CD1c-positive myeloid dendritic cell (primary cell): ENCODE measurements around the gene CBX4.

Source experiments
- DNase-seq: peaks from one replicate; pipeline ENCODE4 v3.0.0-alpha.2; 2016; ENCODE audit errors: extremely low spot score

Gene CBX4

DNA sequence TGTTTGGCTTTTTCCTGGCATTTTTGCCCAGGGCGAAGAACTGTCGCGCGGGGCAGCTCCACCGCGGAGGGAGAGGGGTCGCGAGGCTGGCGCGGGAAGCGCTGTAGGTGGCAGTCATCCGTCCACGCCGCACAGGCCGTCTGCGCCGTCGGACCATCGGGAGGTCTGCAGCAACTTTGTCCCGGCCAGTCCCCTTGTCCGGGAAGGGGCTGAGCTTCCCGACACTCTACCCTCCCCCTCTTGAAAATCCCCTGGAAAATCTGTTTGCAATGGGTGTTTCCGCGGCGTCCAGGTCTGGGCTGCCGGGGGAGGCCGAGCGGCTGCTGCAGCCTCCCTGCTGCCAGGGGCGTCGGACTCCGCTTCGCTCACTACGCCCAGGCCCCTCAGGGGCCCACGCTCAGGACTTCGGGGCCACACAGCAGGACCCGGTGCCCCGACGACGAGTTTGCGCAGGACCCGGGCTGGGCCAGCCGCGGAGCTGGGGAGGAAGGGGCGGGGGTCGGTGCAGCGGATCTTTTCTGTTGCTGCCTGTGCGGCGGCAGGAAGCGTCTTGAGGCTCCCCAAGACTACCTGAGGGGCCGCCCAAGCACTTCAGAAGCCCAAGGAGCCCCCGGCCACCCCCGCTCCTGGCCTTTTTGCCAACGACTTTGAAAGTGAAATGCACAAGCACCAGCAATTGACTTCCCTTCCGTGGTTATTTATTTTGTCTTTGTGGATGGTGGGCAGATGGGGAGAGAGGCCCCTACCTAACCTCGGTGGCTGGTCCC, 2.3 kb upstream of the CBX4 start:
- DNase-seq: no peak

DNA sequence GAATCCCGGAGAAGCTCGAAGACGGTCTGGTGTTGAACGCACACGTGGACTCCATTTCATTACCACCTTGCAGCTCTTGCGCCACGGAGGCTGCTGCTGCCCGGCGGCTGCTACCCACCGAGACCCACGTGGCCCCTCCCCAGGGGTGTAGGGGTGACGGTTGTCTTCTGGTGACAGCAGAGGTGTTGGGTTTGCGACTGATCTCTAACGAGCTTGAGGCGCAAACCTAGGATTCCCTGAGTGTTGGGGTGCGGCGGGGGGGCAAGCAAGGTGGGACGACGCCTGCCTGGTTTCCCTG, 1.7 kb upstream of the CBX4 start:
- DNase-seq: no peak

DNA sequence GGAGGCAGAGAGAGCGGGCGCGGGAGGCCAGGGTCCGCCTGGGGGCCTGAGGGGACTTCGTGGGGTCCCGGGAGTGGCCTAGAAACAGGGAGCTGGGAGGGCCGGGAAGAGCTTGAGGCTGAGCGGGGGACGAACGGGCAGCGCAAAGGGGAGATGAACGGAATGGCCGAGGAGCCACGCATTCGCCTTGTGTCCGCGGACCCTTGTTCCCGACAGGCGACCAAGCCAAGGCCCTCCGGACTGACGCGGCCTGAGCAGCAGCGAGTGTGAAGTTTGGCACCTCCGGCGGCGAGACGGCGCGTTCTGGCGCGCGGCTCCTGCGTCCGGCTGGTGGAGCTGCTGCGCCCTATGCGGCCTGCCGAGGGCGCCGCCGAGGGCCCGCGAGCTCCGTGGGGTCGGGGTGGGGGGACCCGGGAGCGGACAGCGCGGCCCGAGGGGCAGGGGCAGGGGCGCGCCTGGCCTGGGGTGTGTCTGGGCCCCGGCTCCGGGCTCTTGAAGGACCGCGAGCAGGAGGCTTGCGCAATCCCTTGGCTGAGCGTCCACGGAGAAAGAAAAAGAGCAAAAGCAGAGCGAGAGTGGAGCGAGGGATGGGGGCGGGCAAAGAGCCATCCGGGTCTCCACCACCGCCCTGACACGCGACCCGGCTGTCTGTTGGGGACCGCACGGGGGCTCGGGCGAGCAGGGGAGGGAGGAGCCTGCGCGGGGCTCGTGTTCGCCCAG, 1.2 kb upstream of the CBX4 start:
- DNase-seq: peak; percentile 52

DNA sequence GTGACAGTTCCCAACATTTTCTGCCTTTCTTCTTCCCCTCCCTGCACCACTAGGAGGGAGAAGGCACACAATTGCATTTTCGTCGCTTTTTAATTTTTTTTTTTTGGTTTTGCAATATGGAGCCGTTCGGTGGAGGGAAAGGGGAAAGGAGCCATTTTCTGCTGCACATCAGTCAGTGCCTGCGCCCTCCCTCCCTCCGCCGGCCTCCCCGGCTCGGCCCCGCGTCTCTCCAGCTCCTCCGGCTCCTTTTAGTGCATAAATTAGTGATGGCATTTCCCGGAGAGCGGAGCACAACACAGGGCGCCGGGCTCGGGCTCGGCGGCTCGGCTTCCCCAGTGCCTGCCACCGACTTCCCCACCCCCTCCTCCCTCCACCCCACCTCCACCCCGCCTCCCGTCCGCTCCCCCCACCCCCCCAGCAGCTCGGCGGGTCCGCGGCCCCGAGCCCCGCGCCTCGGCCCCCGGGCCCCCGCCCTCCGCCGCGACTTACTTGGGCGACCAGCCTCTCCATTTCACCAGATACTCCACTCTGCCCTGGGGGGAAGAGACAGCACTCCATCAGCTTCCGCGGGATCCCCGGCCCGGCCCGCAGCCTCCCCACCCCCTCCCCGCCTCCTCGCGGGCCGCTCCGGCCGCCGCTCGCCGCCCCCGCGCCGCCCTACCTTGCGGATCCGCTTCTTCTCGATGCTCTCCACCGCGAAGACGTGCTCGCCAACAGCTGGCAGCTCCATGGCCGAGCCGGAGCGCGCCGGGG, 542 bp downstream of the CBX4 start:
- peak; percentile 65 for DNase-seq

DNA sequence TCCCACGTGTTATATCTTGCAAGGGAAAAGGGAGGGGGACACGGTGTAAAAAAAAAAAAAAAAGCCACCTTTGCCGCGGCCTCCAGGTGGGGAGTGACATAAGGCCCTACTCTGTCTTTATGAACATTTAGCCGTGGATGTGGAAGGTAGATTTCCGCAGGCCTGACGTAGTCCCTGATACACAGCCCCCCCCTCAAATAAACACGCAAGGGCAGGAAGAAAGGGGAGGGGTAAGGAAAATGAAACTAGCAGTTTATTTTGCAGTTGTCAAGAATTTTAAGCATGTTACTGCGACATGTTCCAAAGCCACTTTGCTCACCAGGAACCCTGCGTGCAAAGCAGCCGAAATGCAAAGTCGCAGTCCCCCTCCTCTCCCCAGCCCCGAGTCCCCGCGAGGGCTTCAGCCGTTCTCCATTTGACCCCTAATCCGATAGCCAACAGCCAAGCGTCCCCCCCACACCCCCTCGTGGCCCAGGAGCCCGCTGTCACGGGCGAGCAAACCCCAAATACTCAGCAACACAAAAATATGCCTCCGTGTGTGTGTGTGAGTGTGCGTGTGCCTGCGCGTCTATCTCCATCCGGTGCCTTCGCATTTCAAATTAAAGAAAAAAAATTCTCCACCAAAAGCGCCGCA, 1.2 kb downstream of the CBX4 start:
- DNase-seq: no peak

DNA sequence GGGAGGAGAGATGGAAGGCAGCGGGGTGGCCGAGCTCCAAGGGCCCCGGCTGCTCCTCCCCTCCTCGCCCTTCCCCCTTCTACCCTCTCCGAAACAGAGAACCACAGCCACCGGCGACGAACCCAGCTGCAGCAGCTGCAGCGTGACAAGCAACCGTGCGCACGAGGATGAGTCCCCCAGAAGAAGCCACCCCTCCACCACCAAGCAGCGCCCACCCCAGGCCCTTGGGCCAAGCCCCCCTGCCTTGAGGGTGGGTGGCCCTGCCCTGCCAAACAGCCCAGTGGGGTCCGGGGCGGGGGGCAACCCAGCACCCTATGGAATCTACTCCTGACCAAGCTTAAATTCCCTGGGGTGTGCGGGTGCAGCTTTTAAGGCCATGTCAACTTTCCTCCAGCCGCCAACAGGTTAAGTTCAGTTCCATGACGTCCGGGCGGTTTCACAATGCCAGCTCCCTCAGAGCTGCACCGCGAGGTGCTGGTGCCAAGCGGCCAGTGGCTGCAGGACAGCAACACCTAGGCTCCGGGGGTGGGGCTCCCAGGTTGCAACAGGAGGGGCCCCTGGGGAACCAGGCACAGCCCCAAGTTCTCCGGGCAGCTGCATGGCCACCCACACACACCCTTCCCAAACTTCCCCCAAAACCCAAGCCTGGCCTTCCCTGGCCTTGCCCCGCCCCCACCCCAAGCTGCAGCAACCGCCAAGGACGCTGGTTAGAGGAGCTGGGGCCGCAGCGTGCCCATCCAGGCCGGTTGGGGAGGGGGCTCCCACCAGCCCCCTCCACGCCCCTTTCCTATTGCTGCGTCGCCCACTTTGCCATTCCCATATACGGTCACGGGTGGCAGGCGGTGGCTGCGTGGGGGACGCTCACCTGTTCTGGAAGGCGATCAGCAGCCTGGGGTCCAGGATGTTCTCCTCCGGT, 2.0 kb downstream of the CBX4 start:
- peak; percentile 68 for DNase-seq

DNA sequence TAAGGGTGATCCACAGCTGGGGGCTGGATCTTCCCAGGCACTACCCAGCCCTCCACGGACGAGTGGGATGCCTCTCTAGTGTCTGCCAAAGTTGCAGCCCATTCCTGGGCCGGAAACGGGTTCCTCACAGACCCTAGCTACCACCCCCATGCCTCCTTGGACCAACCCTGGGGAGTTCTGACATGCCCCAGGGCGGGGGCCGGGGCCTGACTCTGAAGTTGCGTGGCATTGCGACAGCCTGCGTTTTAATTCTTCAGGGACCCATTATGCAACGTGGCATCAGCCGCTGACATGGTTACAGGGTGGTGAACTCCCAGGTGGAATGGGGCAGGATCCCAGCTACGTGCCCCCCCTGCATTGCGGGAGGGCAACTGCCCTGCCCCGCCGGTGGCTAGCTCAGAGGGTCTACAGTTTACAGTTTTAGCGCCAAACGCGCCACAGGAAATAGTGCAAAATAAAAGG, 2.7 kb downstream of the CBX4 start:
- DNase-seq: peak; percentile 49

DNA sequence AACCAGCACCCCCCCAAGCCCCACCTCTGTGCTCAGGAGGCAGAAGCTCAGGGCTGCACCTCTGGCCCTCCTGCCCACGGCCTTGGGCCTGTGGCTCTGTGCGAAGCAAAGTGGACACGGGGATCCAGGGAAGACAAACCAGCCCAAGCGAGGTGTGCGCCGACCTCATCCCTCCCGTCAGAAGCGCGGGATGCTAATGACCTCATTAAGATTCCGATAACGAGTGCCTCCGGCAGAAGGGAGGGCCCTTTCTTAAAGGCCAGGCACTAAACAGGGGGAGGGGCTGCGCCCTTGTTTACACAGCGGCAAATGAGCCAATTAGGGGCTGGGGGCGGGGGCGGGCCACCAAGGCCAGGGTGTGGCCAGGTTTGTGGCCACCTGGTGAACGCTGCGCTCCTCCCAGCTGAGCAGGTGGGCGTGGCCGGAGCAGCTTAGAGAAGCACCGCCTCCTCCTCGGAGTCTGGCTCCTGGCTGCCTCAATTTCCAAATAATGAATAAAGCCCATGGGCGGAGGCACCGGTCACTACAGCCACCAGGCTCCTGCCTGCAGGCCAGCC, 3.2 kb downstream of the CBX4 start:
- DNase-seq: no peak

DNA sequence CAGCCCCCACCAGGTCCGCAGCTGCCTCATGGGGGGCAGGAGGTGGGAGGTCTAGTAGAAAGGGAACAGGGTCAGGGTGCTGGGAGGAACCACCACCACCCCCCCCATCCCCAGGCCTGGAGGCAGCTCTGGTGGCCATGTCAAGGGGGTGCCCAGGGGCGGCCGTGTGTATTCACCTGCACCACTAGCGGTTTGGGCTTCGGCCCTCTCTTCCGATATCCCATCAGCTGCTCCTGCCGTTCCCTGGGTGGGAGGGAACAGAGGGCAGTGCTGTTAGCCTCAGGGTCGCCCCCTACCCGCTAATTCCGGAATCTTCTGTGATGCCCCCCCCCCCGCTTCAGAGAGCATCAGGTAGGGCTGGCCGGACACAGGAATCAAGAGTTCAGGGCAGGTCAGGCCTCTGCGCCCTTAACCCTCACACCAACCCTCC, 3.8 kb downstream of the CBX4 start:
- DNase-seq: no peak

DNA sequence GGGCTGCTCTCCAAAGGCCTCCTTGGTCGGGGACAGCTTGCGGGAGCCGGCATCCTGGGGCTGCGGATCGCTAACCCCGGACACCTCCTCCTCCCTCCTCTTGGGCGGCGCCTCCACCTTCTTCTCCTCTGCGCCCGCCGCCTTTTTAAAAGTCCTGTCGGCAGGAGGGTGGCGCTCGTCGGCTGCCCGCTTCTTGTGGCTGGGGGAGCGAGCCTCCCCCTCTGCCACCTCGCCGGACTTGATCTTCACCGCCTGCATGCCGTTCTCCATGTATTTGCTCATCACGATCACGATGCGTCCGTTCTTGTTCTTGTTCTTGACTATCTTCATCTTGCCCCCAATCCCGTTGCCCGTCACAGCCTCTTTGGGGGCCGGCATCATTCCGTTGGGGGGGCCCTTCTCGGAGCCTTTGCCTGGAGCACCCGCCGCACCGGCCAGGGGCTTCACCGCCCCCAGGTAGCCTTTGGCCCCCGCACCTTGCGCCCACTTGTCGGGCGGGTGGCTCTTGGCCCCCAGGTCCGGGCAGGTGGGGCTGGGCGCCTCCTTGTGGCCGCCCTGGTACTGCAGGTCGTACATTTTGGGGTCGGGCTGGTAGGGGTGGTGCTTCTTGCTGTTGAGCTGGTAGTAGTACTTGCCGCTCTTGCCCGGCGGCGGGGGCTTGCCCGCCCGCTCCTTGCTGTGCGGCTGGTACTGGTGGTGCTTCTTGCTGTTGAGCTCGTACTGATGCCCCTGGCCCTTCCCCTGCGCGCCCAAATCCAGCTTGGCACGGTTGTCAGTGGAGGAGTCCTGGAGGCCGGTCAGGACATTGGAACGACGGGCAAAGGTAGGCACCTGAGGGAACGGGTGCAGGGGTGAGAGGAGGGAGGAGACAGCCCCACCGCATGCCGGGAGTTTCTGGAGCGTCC, 4.4 kb downstream of the CBX4 start:
- DNase-seq: no peak

DNA sequence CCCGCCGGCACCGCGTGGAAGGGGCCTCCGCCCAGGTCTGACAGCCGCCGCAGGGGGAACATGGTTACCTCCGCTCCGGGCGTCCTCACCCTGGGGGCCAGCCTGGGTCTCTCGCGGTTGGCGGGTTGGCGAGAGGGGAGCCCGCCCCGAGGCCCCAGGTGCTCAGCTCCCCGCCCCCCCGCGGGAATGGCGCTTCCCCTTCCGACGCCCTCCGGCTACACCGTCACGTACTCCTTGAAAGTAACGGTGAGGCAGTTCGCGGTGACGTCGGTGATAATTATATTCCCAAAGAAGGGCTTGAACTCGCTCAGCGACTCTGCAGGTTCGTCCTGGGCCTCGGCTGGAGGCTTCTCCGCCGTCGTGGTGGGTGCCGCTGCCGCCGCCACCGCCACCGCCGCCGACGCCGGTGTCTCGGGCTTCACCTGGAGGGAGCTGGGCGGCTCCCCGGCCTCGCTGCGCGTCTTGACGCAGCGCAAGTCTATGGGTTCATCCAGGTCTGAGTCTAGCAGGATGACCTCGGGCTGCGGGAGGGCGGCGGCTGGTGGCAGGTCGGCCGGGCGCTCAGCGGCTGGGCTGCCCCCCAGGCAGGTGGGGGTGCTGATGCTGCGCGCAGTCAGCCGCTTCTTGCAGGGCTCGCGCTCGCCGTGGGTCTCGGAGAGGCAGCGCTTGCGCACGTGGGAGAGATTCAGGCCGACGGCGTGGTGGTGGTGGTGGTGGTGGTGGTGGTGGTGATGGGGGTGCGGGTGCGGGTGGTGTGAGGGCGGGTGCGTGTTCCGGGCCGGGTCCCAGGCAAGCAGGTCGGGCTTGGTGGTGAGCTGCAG, 5.3 kb downstream of the CBX4 start:
- no peak for DNase-seq

DNA sequence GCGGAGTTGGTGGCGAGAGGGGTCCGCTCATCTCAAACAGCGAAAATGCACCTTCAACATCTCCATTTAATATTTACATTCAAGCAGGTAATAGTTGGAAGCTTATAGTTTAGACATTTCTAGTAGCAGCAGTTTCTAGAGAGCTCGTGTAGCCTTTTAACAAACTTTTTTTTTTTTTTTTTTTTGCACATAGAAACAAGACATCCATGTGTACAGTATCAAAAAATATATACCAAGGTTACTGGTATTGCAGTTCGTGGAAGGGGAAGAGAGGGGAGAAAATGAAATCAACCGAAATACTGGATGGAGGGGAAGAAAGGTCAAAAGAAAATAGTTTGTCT, 6.2 kb downstream of the CBX4 start:
- DNase-seq: no peak

DNA sequence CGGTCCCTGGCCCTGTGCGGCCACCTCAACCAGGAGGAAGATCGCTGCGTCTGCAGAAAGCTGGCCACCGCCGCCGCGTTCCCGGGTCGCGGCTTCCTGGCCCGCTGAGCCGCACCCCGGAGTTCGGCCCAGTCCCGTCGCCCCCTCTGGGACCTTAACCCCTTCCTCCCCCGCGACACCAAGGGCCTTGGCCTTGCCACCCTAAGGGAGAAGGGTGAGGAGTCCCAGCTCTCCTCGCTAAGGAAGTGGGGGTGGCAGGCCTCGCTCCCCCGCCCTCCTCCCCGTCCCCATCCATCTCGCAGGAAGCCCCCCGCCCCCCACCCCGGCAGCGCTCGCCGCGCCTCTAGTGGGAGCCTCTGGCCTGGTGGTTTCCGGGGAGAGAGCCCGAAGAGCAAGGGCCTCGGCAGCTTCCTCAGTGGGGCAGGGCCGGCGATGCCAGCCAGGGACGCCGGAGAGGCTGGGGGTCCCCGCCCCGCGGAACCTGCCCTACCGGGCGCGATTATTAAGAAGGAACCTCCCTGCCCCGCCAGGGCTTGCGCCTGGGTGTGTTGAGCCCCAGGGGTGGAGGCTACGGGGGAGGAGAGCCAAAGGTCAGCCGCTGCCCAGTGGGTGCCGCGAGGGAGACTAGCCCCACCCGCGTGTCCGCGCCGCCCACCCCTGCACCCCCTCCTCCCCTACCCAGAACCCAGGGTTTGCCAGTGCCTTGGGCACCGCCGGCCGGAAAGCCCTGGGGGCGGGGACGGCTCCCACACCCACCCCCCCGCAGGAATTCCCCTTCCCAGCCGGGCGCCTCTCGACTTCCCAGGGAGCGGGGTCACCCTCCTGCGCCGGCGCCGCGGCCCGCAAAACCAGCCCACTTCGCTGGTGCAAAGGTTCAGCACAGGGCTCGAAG, 6.8 kb downstream of the CBX4 start:
- peak; percentile 41 for DNase-seq

DNA sequence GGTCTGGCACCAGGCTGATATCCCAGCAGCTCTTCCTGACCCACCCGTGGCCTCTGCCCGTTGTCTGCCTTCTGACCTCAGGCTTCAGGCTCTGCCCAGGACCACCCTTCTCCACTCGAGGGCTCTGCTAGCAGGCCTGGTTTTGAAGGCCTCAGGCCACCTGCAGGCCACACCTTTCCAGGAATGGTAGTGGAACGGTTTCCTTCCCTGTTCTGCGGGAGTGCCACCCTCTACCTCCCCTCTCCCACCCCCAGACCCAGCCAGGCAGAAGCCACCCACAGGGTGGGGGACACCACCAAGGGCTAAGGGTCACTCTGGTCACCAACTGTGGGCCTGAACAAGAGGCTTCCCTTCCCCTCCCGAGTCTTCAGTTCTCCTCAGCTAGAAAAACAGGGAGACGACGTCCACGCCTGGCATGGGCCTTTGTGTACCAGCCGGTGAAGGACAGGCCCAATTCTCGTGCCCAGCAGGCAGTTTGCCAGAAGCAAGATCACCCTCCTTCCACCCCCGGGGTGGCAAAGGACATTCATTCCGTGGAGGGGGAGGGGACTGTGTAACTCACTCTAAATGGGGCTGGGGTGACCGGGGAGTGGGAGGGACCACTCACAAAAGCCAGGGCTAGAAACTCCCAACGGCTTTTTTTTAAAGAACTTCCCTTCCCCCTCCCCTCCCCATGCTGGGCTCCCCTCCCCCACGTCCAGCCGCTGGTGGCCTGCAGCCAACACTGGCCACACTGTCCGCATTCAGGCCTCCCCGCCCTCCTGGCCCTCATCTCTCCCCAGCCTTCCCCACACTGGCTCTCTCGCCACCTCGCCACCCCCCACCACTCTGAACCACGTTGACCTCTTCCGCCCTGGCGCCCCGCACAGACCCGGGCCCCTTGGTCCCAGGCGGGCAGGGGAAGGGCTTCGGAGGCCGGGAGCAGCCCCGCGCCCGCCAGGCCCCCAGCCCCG, 7.7 kb downstream of the CBX4 start:
- no peak for DNase-seq

DNA sequence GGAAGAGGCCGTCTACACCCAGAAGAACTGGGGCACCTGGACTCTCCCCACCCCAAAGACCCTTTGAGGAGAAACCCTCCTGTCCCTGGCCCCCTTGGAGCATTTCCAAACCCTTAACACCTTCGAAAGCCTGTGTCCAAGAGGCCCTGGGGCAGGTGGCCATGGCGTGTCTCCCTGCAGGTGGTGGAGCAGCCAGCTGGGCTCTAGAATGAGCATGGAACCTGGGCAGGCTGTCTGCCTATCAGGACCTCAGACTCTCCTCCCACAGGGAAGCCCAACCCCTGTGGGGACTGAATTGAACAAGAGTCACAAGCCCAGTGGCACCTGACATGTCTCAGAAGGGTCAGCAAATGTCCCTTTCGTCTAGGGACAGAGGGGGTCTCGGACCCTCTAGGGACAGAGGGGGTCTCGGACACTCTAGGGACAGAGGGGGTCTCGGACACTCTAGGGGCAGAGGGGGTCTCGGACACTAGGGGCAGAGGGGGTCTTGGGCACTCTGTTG, 8.4 kb downstream of the CBX4 start:
- DNase-seq: no peak

DNA sequence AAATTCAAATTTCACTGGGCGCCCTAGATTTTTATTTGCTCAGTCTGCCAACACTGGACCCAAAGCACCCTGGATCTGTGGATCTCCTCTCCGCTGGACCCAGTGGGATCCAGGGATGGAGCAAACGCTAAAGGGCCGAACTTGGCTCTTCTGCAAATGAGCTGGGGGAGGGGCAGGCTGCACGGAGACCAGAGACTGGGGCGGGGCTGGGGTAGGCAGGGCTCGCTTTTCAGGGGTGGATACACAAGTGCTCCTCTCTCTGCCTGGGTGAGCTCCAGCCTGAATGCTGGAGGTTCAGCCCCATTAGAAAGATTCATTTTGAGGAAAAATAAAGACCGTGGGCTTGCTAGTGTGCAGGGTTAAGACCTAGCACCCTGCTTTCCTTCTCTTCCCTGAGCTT, 8.9 kb downstream of the CBX4 start:
- DNase-seq: no peak

DNA sequence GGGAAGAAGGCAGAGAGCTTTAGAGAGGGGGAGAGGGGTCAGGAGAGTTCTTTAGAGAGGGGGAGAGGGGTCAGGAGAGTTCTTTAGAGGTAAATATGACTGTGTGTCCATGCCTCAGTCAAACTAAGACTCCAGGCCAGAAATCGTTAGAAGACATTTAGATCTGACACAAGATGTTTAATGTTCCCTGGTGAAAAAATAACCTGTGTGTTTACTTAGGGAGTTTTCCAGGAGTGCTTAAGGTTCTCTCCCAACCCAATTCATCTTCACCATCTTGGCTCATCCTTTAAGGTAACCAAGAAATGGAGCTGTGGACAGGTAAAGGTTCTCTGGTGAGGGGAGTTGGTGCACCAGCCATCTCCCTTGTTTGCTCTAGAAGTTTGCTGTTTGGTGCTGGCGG, 9.8 kb downstream of the CBX4 start:
- DNase-seq: no peak
